C4-2B (cell line): ENCODE measurements around the gene MBTPS1.

Experiments
- CTCF ChIP-seq: fragments of 450-650 bp; conservative IDR thresholded peaks from 2 replicates; pipeline ENCODE4 v1.5.1; 2017; ENCODE audit warnings: mild to moderate bottlenecking
- ZFX ChIP-seq: fragments of 450-650 bp; IDR thresholded peaks from 2 replicates; pipeline ENCODE4 v1.6.1; 2017

- TF ChIP-seq CTCF (no peak), ZFX (no peak)
These were observed 4.3 kb upstream of the MBTPS1 start for GRCh38 chr16:84121007-84121406.
